T47D (cell line): ENCODE results near the gene TNFRSF14.
"Not testable (repeated sequence)": the region's sequence is repeated elsewhere in the genome, so short reads cannot be mapped to it uniquely, and the experiment has no call there.

Source experiments
- DNase-seq, 2 experiments: peaks; one replicate each; pipeline versions ENCODE4 v3.0.0 to v3.0.0-alpha.2; 2011 to 2012; ENCODE audit warnings: low read depth in 1 of 2, low spot score in 1 of 2
- JUND ChIP-seq: IDR thresholded peaks from 2 replicates; pipeline ENCODE4 v1.6.1; 2012; ENCODE audit warnings: low read depth
- in situ Hi-C: cut with HindIII; loops from 2 replicates; pipeline ENCODE4 v1.10.0; 2016; ENCODE audit warnings: low sequenced_read_pairs, low pct_unique_long_range_greater_than_20kb

Gene TNFRSF14

GRCh38 chr1:2564006-2564814 is 8.0 kb downstream of the TNFRSF14 start:
- no peak for DNase-seq
- in situ Hi-C loops: no loop called here
- TF ChIP-seq JUND: no peak

GRCh38 chr1:2564815-2565374 is 8.7 kb downstream of the TNFRSF14 start:
- in situ Hi-C loops: no loop called here
- no peak for TF ChIP-seq JUND
- DNase-seq: no peak

GRCh38 chr1:2566101-2567045 is 10.2 kb downstream of the TNFRSF14 start:
- no peak for DNase-seq
- in situ Hi-C loops: no loop called here
- no peak for TF ChIP-seq JUND

- no peak for TF ChIP-seq JUND
- in situ Hi-C loops: no loop called here
- no peak for DNase-seq
These were observed 11.0 kb downstream of the TNFRSF14 start for GRCh38 chr1:2567083-2567679.

GRCh38 chr1:2568187-2568816 is 12.1 kb downstream of the TNFRSF14 start:
- in situ Hi-C loops, DNase-seq: not testable (repeated sequence)

- TF ChIP-seq JUND: no peak
- DNase-seq: no peak
- in situ Hi-C loops: no loop called here
These were observed 12.9 kb downstream of the TNFRSF14 start for GRCh38 chr1:2569060-2569459.

GRCh38 chr1:2569703-2570102 is 13.5 kb downstream of the TNFRSF14 start:
- DNase-seq, in situ Hi-C loops: not testable (repeated sequence)

- no peak for TF ChIP-seq JUND
- in situ Hi-C loops: no loop called here
- DNase-seq: no peak
These were observed 14.2 kb downstream of the TNFRSF14 start for GRCh38 chr1:2570332-2570731.

- no peak for TF ChIP-seq JUND
- in situ Hi-C loops: no loop called here
- no peak for DNase-seq
These were observed 15.2 kb downstream of the TNFRSF14 start for GRCh38 chr1:2571348-2571747.

- no peak for TF ChIP-seq JUND
- no peak for DNase-seq
- in situ Hi-C loops: no loop called here
These were observed 17.2 kb downstream of the TNFRSF14 start for GRCh38 chr1:2573250-2573920.

GRCh38 chr1:2574350-2574749 is 18.2 kb downstream of the TNFRSF14 start:
- TF ChIP-seq JUND: no peak
- in situ Hi-C loops: no loop called here
- DNase-seq: no peak
